Loucy (cell line): ENCODE measurements around the gene FOXC2.

Experiments
- H2AFZ ChIP-seq: fragments of 200-600 bp; sonication (generic); 2 replicates; pipeline ENCODE4 v1.6.0; 2016; ENCODE audit warnings: antibody characterized with exemption, mild to moderate bottlenecking, low read length, moderate library complexity
- H3F3A ChIP-seq: fragments of 200-600 bp; 2 replicates; pipeline ENCODE4 v1.6.0; 2016; ENCODE audit warnings: antibody characterized with exemption, low read depth, mild to moderate bottlenecking
- H3K27me3 ChIP-seq: fragments of 200-600 bp; sonication (generic); 2 replicates; pipeline ENCODE4 v1.6.1; 2014; ENCODE audit warnings: low read length, mild to moderate bottlenecking; ENCODE audit not compliant: insufficient read depth, poor library complexity, severe bottlenecking
- H3K36me3 ChIP-seq: fragments of 200-600 bp; sonication (generic); 2 replicates; pipeline ENCODE4 v1.6.1; 2016; ENCODE audit warnings: low read length; ENCODE audit not compliant: insufficient read depth
- H3K4me1 ChIP-seq: fragments of 200-600 bp; sonication (generic); 2 replicates; pipeline ENCODE4 v1.5.1; 2014; ENCODE audit warnings: low read length, mild to moderate bottlenecking; ENCODE audit not compliant: insufficient read depth, poor library complexity, severe bottlenecking
- H3K4me2 ChIP-seq: fragments of 200-600 bp; sonication (generic); 2 replicates; pipeline ENCODE4 v1.6.0; 2014; ENCODE audit warnings: antibody characterized with exemption, low read length, low read depth, mild to moderate bottlenecking; ENCODE audit not compliant: poor library complexity, severe bottlenecking
- H3K4me3 ChIP-seq: fragments of 200-600 bp; sonication (generic); 2 replicates; pipeline ENCODE4 v1.5.1; 2014; ENCODE audit warnings: low read length, mild to moderate bottlenecking, mixed read lengths; ENCODE audit not compliant: poor library complexity, severe bottlenecking
- H3K79me2 ChIP-seq: fragments of 200-600 bp; sonication (generic); 2 replicates; pipeline ENCODE4 v1.6.1; 2014; ENCODE audit warnings: low read length; ENCODE audit not compliant: insufficient read depth
- H3K9ac ChIP-seq: fragments of 200-600 bp; sonication (generic); 2 replicates; pipeline ENCODE4 v1.6.0; 2014; ENCODE audit warnings: mild to moderate bottlenecking, low read depth, low read length, moderate library complexity; ENCODE audit not compliant: poor library complexity, severe bottlenecking
- H3K9me2 ChIP-seq: fragments of 200-600 bp; sonication (generic); replicated peaks from 2 replicates; pipeline ENCODE4 v1.6.1; 2016; ENCODE audit warnings: low read depth, low read length, mixed read lengths
- H3K9me3 ChIP-seq: fragments of 200-600 bp; sonication (generic); 2 replicates; pipeline ENCODE4 v1.6.1; 2014; ENCODE audit warnings: mild to moderate bottlenecking, antibody characterized with exemption, low read length, low read depth; ENCODE audit not compliant: insufficient read depth
- H4K20me1 ChIP-seq: fragments of 200-600 bp; sonication (generic); 2 replicates; pipeline ENCODE4 v1.6.0; 2014; ENCODE audit warnings: antibody characterized with exemption, low read length, mild to moderate bottlenecking; ENCODE audit not compliant: insufficient read depth, poor library complexity, severe bottlenecking
- CTCF ChIP-seq: fragments of 200-600 bp; sonication (generic); conservative IDR thresholded peaks from 2 replicates; pipeline ENCODE4 v1.5.1; 2014; ENCODE audit warnings: mild to moderate bottlenecking, antibody characterized with exemption, low read length
- EZH2phosphoT487 ChIP-seq: fragments of 200-600 bp; IDR thresholded peaks from 2 replicates; pipeline ENCODE4 v1.6.1; 2018; ENCODE audit warnings: antibody characterized with exemption, mild to moderate bottlenecking, moderate library complexity, borderline replicate concordance

FOXC2 gene

GRCh38 chr16:86608301-86608747 is 41.7 kb downstream of the FOXC2 start:
- H3F3A ChIP-seq, result no peaks in the 10 kb centered on the region
- H3K4me2 ChIP-seq, result no peak overlapping the region
- H3K4me3 ChIP-seq, result no peak overlapping the region
- H3K79me2 ChIP-seq, result no peaks in the 10 kb centered on the region
- H3K27me3 ChIP-seq, result no peaks in the 10 kb centered on the region
- H3K9me2 ChIP-seq, result no peaks in the 10 kb centered on the region
- H3K9me3 ChIP-seq, result no peaks in the 10 kb centered on the region
- H4K20me1 ChIP-seq, result no peaks in the 10 kb centered on the region
- no peaks in the 10 kb centered on the region for H3K36me3 ChIP-seq
- H3K4me1 ChIP-seq, result no peaks in the 10 kb centered on the region
- TF ChIP-seq CTCF, result no peak
- TF ChIP-seq EZH2phosphoT487, result no peak
- no peak overlapping the region for H3K9ac ChIP-seq
- H2AFZ ChIP-seq, result no peak overlapping the region

- Histone ChIP-seq H3K36me3 (no peaks in the 10 kb centered on the region), H3K79me2 (no peaks in the 10 kb centered on the region), H3K27me3 (no peaks in the 10 kb centered on the region), H2AFZ (no peak overlapping the region), H3K4me3 (no peak overlapping the region), H3K9me2 (no peaks in the 10 kb centered on the region), H3K4me1 (no peaks in the 10 kb centered on the region), H3K9me3 (no peaks in the 10 kb centered on the region), H3K4me2 (no peak overlapping the region), H4K20me1 (no peaks in the 10 kb centered on the region), H3K9ac (no peak overlapping the region), H3F3A (no peaks in the 10 kb centered on the region)
- no peak for TF ChIP-seq EZH2phosphoT487
- no peak for TF ChIP-seq CTCF
Observed at GRCh38 chr16:86609115-86609514, 42.5 kb downstream of the FOXC2 start.

GRCh38 chr16:86609661-86610060 is 43.0 kb downstream of the FOXC2 start:
- H3F3A ChIP-seq, result no peaks in the 10 kb centered on the region
- no peaks in the 10 kb centered on the region for H3K79me2 ChIP-seq
- no peak overlapping the region for H3K4me2 ChIP-seq
- no peaks in the 10 kb centered on the region for H3K4me1 ChIP-seq
- TF ChIP-seq CTCF, result no peak
- no peak for TF ChIP-seq EZH2phosphoT487
- H3K9ac ChIP-seq, result no peak overlapping the region
- H3K9me3 ChIP-seq, result no peaks in the 10 kb centered on the region
- no peaks in the 10 kb centered on the region for H3K9me2 ChIP-seq
- no peaks in the 10 kb centered on the region for H4K20me1 ChIP-seq
- H2AFZ ChIP-seq, result no peak overlapping the region
- H3K4me3 ChIP-seq, result no peak overlapping the region
- no peaks in the 10 kb centered on the region for H3K36me3 ChIP-seq
- H3K27me3 ChIP-seq, result no peaks in the 10 kb centered on the region
